CD4-positive, alpha-beta T cell (primary cell): ENCODE data around the gene MMP24OS. TPM values are rescaled to one million over a fixed set of nuclear protein-coding genes. Genes with fewer than 3 reads are reported as not detected.

Experiments used
- ATAC-seq: fragments of 200-7000 bp; cut with Tn5 transposase; one replicate; pipeline ENCODE4 v1.10.0; 2022; ENCODE audit warnings: mild to moderate bottlenecking; ENCODE audit not compliant: poor library complexity
- CTCF ChIA-PET: fragments of 350-600 bp; sonication (Branson Sonifier 250); formaldehyde crosslinking; loops from one replicate; lab custom pipeline; 2021; ENCODE audit warnings: antibody characterized with exemption, inconsistent platforms; lab: Charles Lee
- POLR2A ChIA-PET: fragments of 350-600 bp; sonication (Branson Sonifier 250); formaldehyde crosslinking; loops from one replicate; lab custom pipeline; 2021; ENCODE audit warnings: antibody characterized with exemption, inconsistent platforms; lab: Charles Lee
- DNase-seq, 14 experiments: peaks; one replicate each; pipeline ENCODE4 v3.0.0-alpha.2; 2013 to 2020; ENCODE audit warnings: mixed read lengths in 2 of 14
- H3K27ac ChIP-seq, 2 donors: one replicate each; pipeline versions ENCODE4 v1.5.1 to v1.7.0; 2013; ENCODE audit warnings: low read length in 2 of 2, low read depth in 1 of 2, mild to moderate bottlenecking in 1 of 2
- H3K27me3 ChIP-seq, 2 experiments: 1 replicate in 1 of 2; 2 replicates in 1 of 2; pipeline versions ENCODE4 v1.6.1 to v1.7.0; 2013; ENCODE audit warnings: low read length in 2 of 2, control low read depth in 1 of 2, mild to moderate bottlenecking in 1 of 2, moderate library complexity in 1 of 2; ENCODE audit not compliant: insufficient read depth in 2 of 2, control insufficient read depth in 1 of 2
- H3K36me3 ChIP-seq: one replicate; pipeline ENCODE4 v1.6.1; 2013; ENCODE audit warnings: low read length, control low read depth; ENCODE audit not compliant: insufficient read depth
- H3K4me1 ChIP-seq: one replicate; pipeline ENCODE4 v1.6.1; 2013; ENCODE audit warnings: low read length, control low read depth; ENCODE audit not compliant: insufficient read depth
- H3K4me3 ChIP-seq: one replicate; pipeline ENCODE4 v1.5.1; 2013; ENCODE audit warnings: mild to moderate bottlenecking, low read length, moderate library complexity
- H3K9me3 ChIP-seq, 2 experiments: 1 replicate in 1 of 2; 2 replicates in 1 of 2; pipeline versions ENCODE4 v1.6.1 to v1.7.0; 2013; ENCODE audit warnings: low read length in 2 of 2, mild to moderate bottlenecking in 2 of 2, control low read depth in 1 of 2, moderate library complexity in 1 of 2; ENCODE audit not compliant: control insufficient read depth in 1 of 2, insufficient read depth in 1 of 2
- H3K27ac Mint-ChIP-seq: one replicate; pipeline ENCODE4 v1.8.0; 2020; ENCODE audit warnings: mixed read lengths
- H3K27me3 Mint-ChIP-seq: one replicate; pipeline ENCODE4 v1.8.0; 2021; ENCODE audit warnings: mixed read lengths
- H3K36me3 Mint-ChIP-seq: one replicate; pipeline ENCODE4 v1.8.0; 2021; ENCODE audit warnings: low read depth, mixed read lengths
- H3K4me1 Mint-ChIP-seq: one replicate; pipeline ENCODE4 v1.8.0; 2021; ENCODE audit warnings: low read depth, mixed read lengths
- H3K4me3 Mint-ChIP-seq: one replicate; pipeline ENCODE4 v1.8.0; 2020; ENCODE audit warnings: mild to moderate bottlenecking, mixed read lengths
- H3K9me3 Mint-ChIP-seq: one replicate; pipeline ENCODE4 v1.8.0; 2020; ENCODE audit warnings: mixed read lengths
- CTCF ChIP-seq: fragments of 200-600 bp; IDR thresholded peaks from one replicate; pipeline ENCODE4 v1.8.0; 2022; ENCODE audit warnings: antibody characterized with exemption, mild to moderate bottlenecking
- intact Hi-C, 2 experiments: fragments of 100-400 bp; cut with DNase I in 1 of 2; cut with micrococcal nuclease in 1 of 2; formaldehyde crosslinking; loops; one replicate each; pipeline versions ENCODE4 v1.15.1 to v1.9.0; 2023 to 2025; cut with DNase I, micrococcal nuclease
- total RNA-seq, 174 experiments: library from RNA in 2 of 174; stranded (reverse) in 2 of 174; gene quantifications; one replicate each; pipeline ENCODE4 v1.2.3 and lab custom pipeline; 2021 to 2026

MMP24OS gene
- total RNA-seq, 2 experiments from 2014 or later = 71.8 to 74.8 TPM

GRCh38 chr20:35238735-35239134, 39.2 kb downstream of the MMP24OS start:
- no peaks in the 10 kb centered on the region for H3K9me3 Mint-ChIP-seq
- POLR2A ChIA-PET = interaction anchor here (0.8 kb wide), 1 partner anchor 39 kb away, joined by 3 read pairs; the partner anchor contains the start of gene MMP24OS
- H3K27me3 Mint-ChIP-seq = peaks cover 13% of the 10 kb centered on the region
- no peak overlapping the region for H3K27ac Mint-ChIP-seq
- H3K4me3 Mint-ChIP-seq = no peak overlapping the region
- Histone ChIP-seq H3K27me3 (no peaks in the 10 kb centered on the region), H3K27ac (no peak overlapping the region), H3K4me3 (no peak overlapping the region), H3K9me3 (no peaks in the 10 kb centered on the region), H3K36me3 (peaks cover 11% of the 10 kb centered on the region), H3K4me1 (no peaks in the 10 kb centered on the region)
- CTCF ChIA-PET = no interaction called here
- no peaks in the 10 kb centered on the region for H3K4me1 Mint-ChIP-seq
- DNase-seq (no peak), ATAC-seq (no peak)
- intact Hi-C loops = no loop called here
- no peak for TF ChIP-seq CTCF
- peaks cover 41% of the 10 kb centered on the region for H3K36me3 Mint-ChIP-seq

- DNase-seq (no peak), ATAC-seq (no peak)
- no peak overlapping the region for H3K27ac Mint-ChIP-seq
- Histone ChIP-seq H3K27ac (no peak overlapping the region), H3K4me1 (no peaks in the 10 kb centered on the region), H3K27me3 (no peaks in the 10 kb centered on the region), H3K9me3 (no peaks in the 10 kb centered on the region), H3K36me3 (peaks cover 11% of the 10 kb centered on the region), H3K4me3 (no peak overlapping the region)
- peaks cover 41% of the 10 kb centered on the region for H3K36me3 Mint-ChIP-seq
- H3K9me3 Mint-ChIP-seq = no peaks in the 10 kb centered on the region
- H3K4me1 Mint-ChIP-seq = no peaks in the 10 kb centered on the region
- H3K4me3 Mint-ChIP-seq = no peak overlapping the region
- no peak for TF ChIP-seq CTCF
- intact Hi-C loops = no loop called here
- CTCF ChIA-PET = no interaction called here
- H3K27me3 Mint-ChIP-seq = peaks cover 13% of the 10 kb centered on the region
- POLR2A ChIA-PET = interaction anchor here (0.8 kb wide), 1 partner anchor 40 kb away, joined by 3 read pairs; the partner anchor contains the start of gene MMP24OS
Measured at GRCh38 chr20:35238170-35238569, 39.8 kb downstream of the MMP24OS start.

- intact Hi-C loops = no loop called here
- DNase-seq = no peak
Measured at GRCh38 chr20:35237486-35237885, 40.4 kb downstream of the MMP24OS start.

More at GRCh38 chr20:35237486-35237885, 40.4 kb downstream of the MMP24OS start:
- no peak overlapping the region for H3K4me3 Mint-ChIP-seq
- no peak for ATAC-seq
- peaks cover 17% of the 10 kb centered on the region for H3K27me3 Mint-ChIP-seq
- H3K27ac Mint-ChIP-seq = no peak overlapping the region
- H3K36me3 Mint-ChIP-seq = peaks cover 44% of the 10 kb centered on the region
- no peaks in the 10 kb centered on the region for H3K9me3 Mint-ChIP-seq
- no peak overlapping the region for H3K27ac ChIP-seq
- no peak for TF ChIP-seq CTCF
- POLR2A ChIA-PET = no interaction called here
- H3K4me3 ChIP-seq = no peak overlapping the region
- peaks cover 0 to 2% of the 10 kb centered on the region in 2 experiments for H3K27me3 ChIP-seq
- peaks cover 14% of the 10 kb centered on the region for H3K36me3 ChIP-seq
- H3K9me3 ChIP-seq = no peaks in the 10 kb centered on the region
- no peaks in the 10 kb centered on the region for H3K4me1 ChIP-seq
- H3K4me1 Mint-ChIP-seq = no peaks in the 10 kb centered on the region
- CTCF ChIA-PET = no interaction called here
